GM12872 (cell line): Measurements from ENCODE around the gene UBE2L5.

Experiments used
- CTCF ChIP-seq: IDR thresholded peaks from 3 replicates; pipeline ENCODE4 v1.5.1; 2011; ENCODE audit warnings: low read depth, mild to moderate bottlenecking, low read length, moderate library complexity; ENCODE audit not compliant: insufficient read depth

The UBE2L5 gene

GRCh38 chr13:30396434-30397075 is 25.7 kb upstream of the UBE2L5 start:
- TF ChIP-seq CTCF, result no peak

- no peak for TF ChIP-seq CTCF
Observed at GRCh38 chr13:30398601-30399072, 23.7 kb upstream of the UBE2L5 start.

GRCh38 chr13:30400376-30400775 is 21.9 kb upstream of the UBE2L5 start:
- no peak for TF ChIP-seq CTCF

GRCh38 chr13:30401347-30401746 is 20.9 kb upstream of the UBE2L5 start:
- TF ChIP-seq CTCF, result no peak

- no peak for TF ChIP-seq CTCF
Observed at GRCh38 chr13:30403456-30403855, 18.8 kb upstream of the UBE2L5 start.

- TF ChIP-seq CTCF, result no peak
Observed at GRCh38 chr13:30404207-30404606, 18.1 kb upstream of the UBE2L5 start.

GRCh38 chr13:30406779-30407416 is 15.4 kb upstream of the UBE2L5 start:
- TF ChIP-seq CTCF, result no peak
